Thymus (tissue), 11 donors: ENCODE results near the gene CPED1. TPM values are rescaled to one million over a fixed set of nuclear protein-coding genes. Genes with fewer than 3 reads are reported as not detected.
"Not testable (repeated sequence)": the region's sequence is repeated elsewhere in the genome, so short reads cannot be mapped to it uniquely, and the experiment has no call there.

Experiments used
- DNase-seq, 9 donors: peaks; one replicate each; pipeline ENCODE4 v3.0.0-alpha.2; 2013; ENCODE audit warnings: low spot score in 9 of 9, low read depth in 6 of 9, missing footprints in 1 of 9
- H3K27ac ChIP-seq, 2 donors: one replicate each; pipeline ENCODE4 v1.5.1; 2013; ENCODE audit warnings: control low read depth in 1 of 2, low read depth in 1 of 2, low read length in 1 of 2, mild to moderate bottlenecking in 1 of 2, moderate library complexity in 1 of 2
- H3K27me3 ChIP-seq, 2 donors: one replicate each; pipeline ENCODE4 v1.5.1; 2013; ENCODE audit warnings: low read length in 1 of 2; ENCODE audit not compliant: control insufficient read depth in 2 of 2, insufficient read depth in 1 of 2
- H3K36me3 ChIP-seq, 2 donors: one replicate each; pipeline ENCODE4 v1.5.1; 2013; ENCODE audit warnings: low read length in 1 of 2, mild to moderate bottlenecking in 1 of 2, moderate library complexity in 1 of 2; ENCODE audit not compliant: control insufficient read depth in 2 of 2, insufficient read depth in 2 of 2
- H3K4me1 ChIP-seq, 2 donors: one replicate each; pipeline ENCODE4 v1.5.1; 2013; ENCODE audit warnings: low read length in 2 of 2; ENCODE audit not compliant: control insufficient read depth in 2 of 2, insufficient read depth in 2 of 2
- H3K4me3 ChIP-seq, 2 donors: one replicate each; pipeline ENCODE4 v1.5.1; 2013; ENCODE audit warnings: low read length in 2 of 2, control low read depth in 1 of 2, mild to moderate bottlenecking in 1 of 2
- H3K9me3 ChIP-seq, 2 donors: one replicate each; pipeline ENCODE4 v1.5.1; 2013; ENCODE audit warnings: low read length in 1 of 2, mild to moderate bottlenecking in 1 of 2; ENCODE audit not compliant: control insufficient read depth in 2 of 2, insufficient read depth in 1 of 2
- WGBS: extraction: QIAGEN DNeasy Blood & Tissue Kit; methylation state at CpG from one replicate; pipeline ENCODE4 v1.1.7; 2013; 5-methylcytosine and 5-hydroxymethylcytosine counted together
- polyA plus RNA-seq: library from polyadenylated mRNA; stranded (reverse); fragments of 200-250 nt; gene quantifications from one replicate; pipeline ENCODE4 v1.2.3, GENCODE V29; 2013
- total RNA-seq: library from RNA; stranded (reverse); fragments of 120-200 nt; gene quantifications from one replicate; pipeline ENCODE4 v1.2.4, GENCODE V29; 2013
- donor health status: healthy.

CPED1 gene
- total and polyA plus RNA-seq, 2 donors: 1.9 to 2.2 TPM

GRCh38 chr7:121244120-121244870 is 255.8 kb downstream of the CPED1 start:
- H3K36me3 ChIP-seq: no peaks in the 10 kb centered on the region
- no peak overlapping the region for H3K4me3 ChIP-seq
- WGBS: 58% methylated on average over 7 of the region's 7 CpGs
- H3K27ac ChIP-seq: peak overlapping the region; percentile 92 to 99
- H3K9me3 ChIP-seq: peaks cover 3 to 10% of the 10 kb centered on the region in 2 donors
- peak in 8 of 9 donors; percentile 32 to 83 (median 58) for DNase-seq
- H3K4me1 ChIP-seq: peaks cover 10 to 37% of the 10 kb centered on the region in 2 donors
- no peaks in the 10 kb centered on the region for H3K27me3 ChIP-seq

DNA sequence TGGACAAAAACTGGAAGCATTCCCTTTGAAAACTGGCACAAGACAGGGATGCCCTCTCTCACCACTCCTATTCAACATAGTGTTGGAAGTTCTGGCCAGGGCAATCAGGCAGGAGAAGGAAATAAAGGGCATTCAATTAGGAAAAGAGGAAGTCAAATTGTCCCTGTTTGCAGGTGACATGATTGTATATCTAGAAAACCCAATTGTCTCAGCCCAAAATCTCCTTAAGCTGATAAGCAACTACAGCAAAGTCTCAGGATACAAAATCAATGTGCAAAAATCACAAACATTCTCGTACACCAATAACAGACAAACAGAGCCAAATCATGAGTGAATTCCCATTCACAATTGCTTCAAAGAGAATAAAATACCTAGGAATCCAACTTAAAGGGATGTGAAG is 262.9 kb downstream of the CPED1 start:
- WGBS: 92% methylated on average over 1 of the region's 1 CpG
- not testable (repeated sequence) for H3K4me3 ChIP-seq, H3K27me3 ChIP-seq, DNase-seq, H3K27ac ChIP-seq, H3K36me3 ChIP-seq
- Histone ChIP-seq H3K9me3 (peaks cover 3 to 10% of the 10 kb centered on the region in 2 donors), H3K4me1 (peaks cover 4 to 17% of the 10 kb centered on the region in 2 donors)

DNA sequence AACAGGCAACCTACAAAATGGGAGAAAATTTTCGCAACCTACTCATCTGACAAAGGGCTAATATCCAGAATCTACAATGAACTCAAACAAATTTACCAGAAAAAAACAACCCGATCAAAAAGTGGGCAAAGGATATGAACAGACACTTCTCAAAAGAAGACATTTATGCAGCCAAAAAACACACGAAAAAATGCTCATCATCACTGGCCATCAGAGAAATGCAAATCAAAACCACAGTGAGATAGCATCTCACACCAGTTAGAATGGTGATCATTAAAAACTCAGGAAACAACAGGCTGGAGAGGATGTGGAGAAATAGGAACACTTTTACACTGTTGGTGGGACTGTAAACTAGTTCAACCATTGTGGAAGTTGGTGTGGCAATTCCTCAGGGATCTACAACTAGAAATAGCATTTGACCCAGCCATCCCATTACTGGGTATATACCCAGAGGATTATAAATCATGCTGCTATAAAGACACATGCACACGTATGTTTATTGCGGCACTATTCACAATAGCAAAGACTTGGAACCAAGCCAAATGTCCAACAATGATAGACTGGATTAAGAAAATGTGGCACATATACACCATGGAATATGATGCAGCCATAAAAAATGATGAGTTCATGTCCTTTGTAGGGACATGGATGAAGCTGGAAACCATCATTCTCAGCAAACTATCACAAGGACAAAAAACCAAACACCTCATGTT is 264.2 kb downstream of the CPED1 start:
- DNase-seq, H3K4me3 ChIP-seq, H3K9me3 ChIP-seq, H3K4me1 ChIP-seq, H3K27me3 ChIP-seq, H3K36me3 ChIP-seq, H3K27ac ChIP-seq: not testable (repeated sequence)
- WGBS: 96% methylated on average over 3 of the region's 5 CpGs

GRCh38 chr7:121259826-121260225 is 271.3 kb downstream of the CPED1 start:
- DNase-seq: no peak
- 93% methylated on average over 4 of the region's 4 CpGs for WGBS
- Histone ChIP-seq H3K27ac (no peak overlapping the region), H3K27me3 (no peaks in the 10 kb centered on the region), H3K9me3 (no peaks in the 10 kb centered on the region), H3K36me3 (no peaks in the 10 kb centered on the region), H3K4me3 (no peak overlapping the region), H3K4me1 (no peaks in the 10 kb centered on the region)

DNA sequence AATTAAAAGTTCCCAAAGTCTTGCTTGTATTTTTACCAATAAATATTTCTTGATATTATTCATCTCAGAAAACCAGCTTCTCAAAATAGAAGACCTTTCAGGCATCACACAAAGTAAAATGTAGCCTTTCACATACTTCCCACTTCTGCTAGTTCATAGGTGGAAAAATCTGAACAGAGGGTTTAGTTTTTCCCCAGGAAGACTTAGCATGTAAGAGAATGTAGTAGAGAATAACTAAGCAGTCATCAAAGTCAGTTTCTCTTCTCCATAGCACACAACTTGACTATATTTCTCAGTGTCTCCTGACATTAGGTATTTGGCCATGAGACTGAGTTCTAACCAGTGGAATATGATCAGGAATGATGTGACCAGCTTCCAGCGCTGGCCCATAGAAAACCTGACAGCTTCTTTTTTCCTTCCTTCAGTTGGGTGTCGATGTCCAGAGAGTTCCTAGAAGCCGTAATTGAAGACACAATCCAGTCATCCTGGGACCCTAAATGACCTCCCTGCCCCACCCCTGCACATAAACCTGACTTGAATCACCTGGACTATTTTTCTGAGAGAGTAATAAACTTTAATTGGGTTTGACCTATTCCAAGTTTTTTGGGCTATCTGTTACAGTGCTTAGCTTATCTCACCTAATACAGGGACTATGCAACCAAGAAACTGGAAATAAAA is 272.8 kb downstream of the CPED1 start:
- H3K27ac ChIP-seq: no peak overlapping the region
- H3K4me3 ChIP-seq: no peak overlapping the region
- WGBS: 72% methylated on average over 3 of the region's 3 CpGs
- H3K9me3 ChIP-seq: no peaks in the 10 kb centered on the region
- H3K27me3 ChIP-seq: no peaks in the 10 kb centered on the region
- H3K4me1 ChIP-seq: no peaks in the 10 kb centered on the region
- no peak for DNase-seq
- H3K36me3 ChIP-seq: no peaks in the 10 kb centered on the region

GRCh38 chr7:121262221-121262620 is 273.7 kb downstream of the CPED1 start:
- no peaks in the 10 kb centered on the region for H3K27me3 ChIP-seq
- no peak overlapping the region for H3K4me3 ChIP-seq
- H3K9me3 ChIP-seq: no peaks in the 10 kb centered on the region
- DNase-seq: no peak
- 88% methylated on average over 1 of the region's 1 CpG for WGBS
- H3K4me1 ChIP-seq: no peaks in the 10 kb centered on the region
- H3K36me3 ChIP-seq: no peaks in the 10 kb centered on the region
- H3K27ac ChIP-seq: no peak overlapping the region

GRCh38 chr7:121262969-121263368 is 274.5 kb downstream of the CPED1 start:
- DNase-seq: no peak
- Histone ChIP-seq H3K36me3 (no peaks in the 10 kb centered on the region), H3K4me3 (no peak overlapping the region), H3K27ac (no peak overlapping the region), H3K4me1 (no peaks in the 10 kb centered on the region), H3K9me3 (no peaks in the 10 kb centered on the region), H3K27me3 (no peaks in the 10 kb centered on the region)
- WGBS: 92% methylated on average over 1 of the region's 1 CpG

- no peak overlapping the region for H3K27ac ChIP-seq
- H3K4me1 ChIP-seq: no peaks in the 10 kb centered on the region
- no peak overlapping the region for H3K4me3 ChIP-seq
- H3K27me3 ChIP-seq: no peaks in the 10 kb centered on the region
- H3K36me3 ChIP-seq: no peaks in the 10 kb centered on the region
- H3K9me3 ChIP-seq: no peaks in the 10 kb centered on the region
- WGBS: 92% methylated on average over 3 of the region's 3 CpGs
- no peak for DNase-seq
Observed at GRCh38 chr7:121266307-121266894, 277.9 kb downstream of the CPED1 start.

DNA sequence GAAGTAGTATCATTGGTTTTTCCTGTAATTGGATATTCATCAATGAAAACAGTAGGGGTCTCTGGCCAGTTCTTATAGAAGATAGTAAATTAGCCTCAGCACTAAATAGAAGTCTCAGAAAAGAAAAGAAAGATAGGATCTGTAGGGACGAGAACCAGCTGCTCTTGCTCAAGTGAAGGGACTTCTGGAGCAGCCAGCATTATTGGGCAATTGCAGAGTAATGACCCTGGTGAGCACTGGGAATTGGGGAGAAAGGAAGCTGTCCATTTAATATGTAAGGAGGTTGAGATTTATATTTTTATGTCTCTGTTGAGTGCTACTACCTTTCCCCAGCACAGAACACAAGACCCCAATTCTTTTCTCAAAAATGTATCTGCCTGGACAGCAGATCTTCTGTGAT is 279.1 kb downstream of the CPED1 start:
- Histone ChIP-seq H3K4me3 (no peak overlapping the region), H3K4me1 (no peaks in the 10 kb centered on the region), H3K9me3 (no peaks in the 10 kb centered on the region), H3K36me3 (no peaks in the 10 kb centered on the region), H3K27ac (no peak overlapping the region), H3K27me3 (no peaks in the 10 kb centered on the region)
- no peak for DNase-seq
- 90% methylated on average over 1 of the region's 1 CpG for WGBS
